Esophagus muscularis mucosa (tissue), 4 donors: ENCODE data around the gene DVL3. TPM values are rescaled to one million over a fixed set of nuclear protein-coding genes. Genes with fewer than 3 reads are reported as not detected.

Source experiments
- DNase-seq: peaks from one replicate; pipeline ENCODE4 v3.0.0-alpha.2; 2017; ENCODE audit errors: extremely low spot score
- H3K27ac ChIP-seq, 4 donors: fragments of 200-600 bp; sonication (generic); replicated peaks in 1 of 4; 1 replicate in 3 of 4; 2 replicates in 1 of 4; pipeline ENCODE4 v1.5.1; 2016 to 2019; ENCODE audit warnings: mild to moderate bottlenecking in 1 of 4
- H3K27me3 ChIP-seq, 4 donors: fragments of 200-600 bp; sonication (generic); one replicate each; pipeline versions ENCODE4 v1.5.1 to v1.6.0; 2016 to 2019
- H3K36me3 ChIP-seq, 4 donors: fragments of 200-600 bp; sonication (generic); one replicate each; pipeline ENCODE4 v1.5.1; 2016 to 2019
- H3K4me1 ChIP-seq, 4 donors: fragments of 200-600 bp; sonication (generic); one replicate each; pipeline ENCODE4 v1.5.1; 2016 to 2019
- H3K4me3 ChIP-seq, 4 donors: fragments of 200-600 bp; sonication (generic); 1 replicate in 2 of 4; 2 replicates in 2 of 4; pipeline ENCODE4 v1.5.1; 2016 to 2019; ENCODE audit warnings: mild to moderate bottlenecking in 4 of 4, moderate library complexity in 1 of 4
- H3K9me3 ChIP-seq, 4 donors: fragments of 200-600 bp; sonication (generic); 1 replicate in 3 of 4; 2 replicates in 1 of 4; pipeline ENCODE4 v1.5.1; 2016 to 2019
- EP300 ChIP-seq: sonication (generic); formaldehyde crosslinking; IDR thresholded peaks from one replicate; pipeline ENCODE4 v1.6.1; 2017; ENCODE audit warnings: antibody characterized with exemption
- POLR2A ChIP-seq: fragments of 450-650 bp; IDR thresholded peaks from one replicate; pipeline ENCODE4 v1.6.1; 2017; ENCODE audit warnings: antibody characterized with exemption, moderate library complexity, mild to moderate bottlenecking, low read depth
- POLR2AphosphoS5 ChIP-seq, 2 donors: sonication (generic); formaldehyde crosslinking; IDR thresholded peaks; one replicate each; pipeline ENCODE4 v1.6.1; 2017; ENCODE audit warnings: antibody characterized with exemption in 2 of 2
- WGBS: methylation state at CpG from one replicate; pipeline ENCODE4 v1.1.5; 2018; 5-methylcytosine and 5-hydroxymethylcytosine counted together
- intact Hi-C: fragments of 100-400 bp; cut with DNase I; formaldehyde crosslinking; loops from one replicate; pipeline ENCODE4 v1.15.1; 2023
- total RNA-seq, 4 donors: library from RNA; depleted of rRNA; stranded (reverse); fragments of >200 nt; gene quantifications; one replicate each; pipeline versions ENCODE4 v1.1.0 to v1.2.1, GENCODE V29; 2016
- TF ChIP-seq, protein P1 (sequence below), 3 experiments: fragments of 200-600 bp in 2 of 3; fragments of 450-650 bp in 1 of 3; sonication (generic) in 2 of 3; IDR thresholded peaks; one replicate each; pipeline ENCODE4 v1.5.1; 2017 to 2019; ENCODE audit warnings: antibody characterized with exemption in 3 of 3, mild to moderate bottlenecking in 2 of 3, moderate library complexity in 1 of 3

Gene DVL3
- total RNA-seq, 4 donors from 2014 or later = 64.0 to 119 (median 86.3) TPM

DNA sequence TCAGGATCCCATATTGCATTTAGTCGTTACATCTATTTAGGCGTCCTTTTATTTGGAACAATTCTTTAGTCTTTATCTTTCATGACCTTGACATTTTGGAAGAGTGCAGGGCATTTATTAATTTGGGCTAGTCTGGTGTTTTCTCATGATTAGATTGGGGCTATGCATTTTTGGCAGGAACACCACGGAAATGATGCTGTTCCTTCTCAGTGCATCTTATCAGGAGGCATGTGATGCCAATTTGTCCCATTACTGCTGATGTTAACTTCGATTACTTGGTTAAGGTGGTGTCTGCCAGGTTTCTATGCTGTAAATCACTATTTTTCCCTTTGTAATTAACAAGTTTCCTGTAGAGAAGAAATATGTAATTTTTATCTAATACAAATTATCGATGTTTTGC lies 56.1 kb downstream of the DVL3 start:
- H3K4me1 ChIP-seq = peaks cover 0 to 12% (median 10%) of the 10 kb centered on the region in 4 donors
- H3K9me3 ChIP-seq = no peaks in the 10 kb centered on the region
- no peak overlapping the region for H3K27ac ChIP-seq
- 80% methylated on average over 5 of the region's 5 CpGs for WGBS
- TF ChIP-seq POLR2AphosphoS5 (IDR thresholded peaks at IDR 0.05) = no peak
- TF ChIP-seq POLR2A = no peak
- no peak for TF ChIP-seq EP300
- TF ChIP-seq, protein P1, sequence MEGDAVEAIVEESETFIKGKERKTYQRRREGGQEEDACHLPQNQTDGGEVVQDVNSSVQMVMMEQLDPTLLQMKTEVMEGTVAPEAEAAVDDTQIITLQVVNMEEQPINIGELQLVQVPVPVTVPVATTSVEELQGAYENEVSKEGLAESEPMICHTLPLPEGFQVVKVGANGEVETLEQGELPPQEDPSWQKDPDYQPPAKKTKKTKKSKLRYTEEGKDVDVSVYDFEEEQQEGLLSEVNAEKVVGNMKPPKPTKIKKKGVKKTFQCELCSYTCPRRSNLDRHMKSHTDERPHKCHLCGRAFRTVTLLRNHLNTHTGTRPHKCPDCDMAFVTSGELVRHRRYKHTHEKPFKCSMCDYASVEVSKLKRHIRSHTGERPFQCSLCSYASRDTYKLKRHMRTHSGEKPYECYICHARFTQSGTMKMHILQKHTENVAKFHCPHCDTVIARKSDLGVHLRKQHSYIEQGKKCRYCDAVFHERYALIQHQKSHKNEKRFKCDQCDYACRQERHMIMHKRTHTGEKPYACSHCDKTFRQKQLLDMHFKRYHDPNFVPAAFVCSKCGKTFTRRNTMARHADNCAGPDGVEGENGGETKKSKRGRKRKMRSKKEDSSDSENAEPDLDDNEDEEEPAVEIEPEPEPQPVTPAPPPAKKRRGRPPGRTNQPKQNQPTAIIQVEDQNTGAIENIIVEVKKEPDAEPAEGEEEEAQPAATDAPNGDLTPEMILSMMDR (IDR thresholded peaks at IDR 0.05) = no peak
- peaks cover 0 to 14% (median 2%) of the 10 kb centered on the region in 4 donors for H3K27me3 ChIP-seq
- H3K36me3 ChIP-seq = no peaks in the 10 kb centered on the region
- intact Hi-C loops = no loop called here
- DNase-seq = no peak
- no peak overlapping the region for H3K4me3 ChIP-seq

DNA sequence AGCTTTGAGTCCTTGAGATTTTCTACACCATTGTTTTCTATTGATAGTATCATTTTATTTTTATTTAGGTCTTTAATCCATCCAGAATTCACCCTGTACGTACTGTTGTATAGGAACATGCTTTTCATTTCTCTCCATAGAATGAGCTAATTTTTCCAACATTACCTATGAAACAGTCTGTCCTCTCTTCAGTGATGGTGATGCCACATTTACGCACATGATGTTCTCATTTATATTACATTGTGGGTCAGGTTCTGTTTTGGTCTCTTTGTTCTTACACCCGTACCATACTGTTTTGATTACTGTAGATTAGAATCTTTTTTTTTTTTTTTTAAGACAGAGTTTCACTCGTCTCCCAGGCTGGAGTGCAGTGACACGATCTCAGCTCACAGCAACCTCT lies 56.5 kb downstream of the DVL3 start:
- no peaks in the 10 kb centered on the region for H3K9me3 ChIP-seq
- 82% methylated on average over 5 of the region's 5 CpGs for WGBS
- TF ChIP-seq EP300 (no peak), POLR2AphosphoS5 (IDR thresholded peaks at IDR 0.05) (no peak), POLR2A (no peak)
- intact Hi-C loops = no loop called here
- H3K27me3 ChIP-seq = peaks cover 0 to 9% (median 2%) of the 10 kb centered on the region in 4 donors
- H3K4me1 ChIP-seq = peaks cover 0 to 12% (median 10%) of the 10 kb centered on the region in 4 donors
- DNase-seq = no peak
- no peak overlapping the region for H3K27ac ChIP-seq
- H3K36me3 ChIP-seq = no peaks in the 10 kb centered on the region
- no peak overlapping the region for H3K4me3 ChIP-seq

DNA sequence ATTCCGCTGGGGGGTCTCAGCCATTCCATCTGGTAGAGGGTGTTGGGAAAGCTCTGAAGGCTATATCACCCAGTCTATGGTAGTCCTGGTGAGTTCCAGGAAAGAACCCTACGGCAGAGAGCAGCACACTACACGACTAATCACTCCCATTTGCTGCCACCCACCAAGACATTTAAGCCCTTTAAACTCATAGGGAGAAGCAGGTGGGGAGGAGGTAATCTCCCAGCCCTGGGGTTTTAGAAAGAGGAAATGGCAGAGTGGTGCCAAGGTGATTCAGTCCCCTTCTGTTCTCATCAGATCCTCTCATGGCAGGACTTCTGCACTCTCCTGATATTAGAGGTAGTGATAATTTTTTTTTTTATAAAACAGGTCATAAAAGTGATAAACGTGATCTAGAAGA lies 63.6 kb downstream of the DVL3 start:
- TF ChIP-seq POLR2AphosphoS5 (IDR thresholded peaks at IDR 0.05) = no peak
- TF ChIP-seq EP300 = no peak
- TF ChIP-seq, protein P1 (IDR thresholded peaks at IDR 0.05) = no peak
- TF ChIP-seq POLR2A = no peak
- no peaks in the 10 kb centered on the region for H3K36me3 ChIP-seq
- H3K27ac ChIP-seq = no peak overlapping the region
- intact Hi-C loops = no loop called here
- no peak for DNase-seq
- no peaks in the 10 kb centered on the region for H3K4me1 ChIP-seq
- 66% methylated on average over 4 of the region's 4 CpGs for WGBS
- no peaks in the 10 kb centered on the region for H3K9me3 ChIP-seq
- no peak overlapping the region for H3K4me3 ChIP-seq
- H3K27me3 ChIP-seq = peaks cover 0 to 34% (median 0%) of the 10 kb centered on the region in 4 donors

DNA sequence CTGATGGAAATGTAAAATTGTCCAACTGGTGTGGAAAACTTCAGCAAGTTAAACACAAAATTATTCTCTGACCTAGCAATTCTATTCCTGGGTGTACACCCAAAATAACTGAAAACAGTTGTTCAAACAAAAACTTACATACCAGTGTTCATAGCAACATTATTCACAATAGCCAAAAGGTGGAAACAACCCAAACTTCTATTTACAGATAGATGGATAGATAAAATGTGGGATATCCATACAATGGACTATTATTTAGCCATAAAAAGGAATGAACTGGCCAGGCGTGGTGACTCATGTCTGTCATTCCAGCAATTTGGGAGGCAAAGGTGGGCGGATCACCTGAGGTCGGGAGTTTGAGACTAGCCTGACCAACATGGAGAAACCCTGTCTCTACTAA lies 67.3 kb downstream of the DVL3 start:
- Histone ChIP-seq H3K27ac (no peak overlapping the region), H3K27me3 (peaks cover 0 to 64% (median 2%) of the 10 kb centered on the region in 4 donors), H3K36me3 (no peaks in the 10 kb centered on the region), H3K4me3 (no peak overlapping the region), H3K9me3 (no peaks in the 10 kb centered on the region), H3K4me1 (no peaks in the 10 kb centered on the region)
- WGBS = 85% methylated on average over 3 of the region's 3 CpGs
- no peak for TF ChIP-seq EP300
- TF ChIP-seq POLR2A = no peak
- TF ChIP-seq, protein P1 (IDR thresholded peaks at IDR 0.05) = no peak
- TF ChIP-seq POLR2AphosphoS5 (IDR thresholded peaks at IDR 0.05) = no peak
- intact Hi-C loops = no loop called here
- no peak for DNase-seq

Other genes starting within 250 kb of the DVL3 start
- gene ABCC5, start 137.5 kb upstream of the DVL3 start, total RNA-seq = 10 to 100 TPM in 3 of 4 donors, 1 to 10 TPM in 1; 9.8 to 20.2 (median 17.6) TPM
- gene HTR3D, start 123.6 kb upstream of the DVL3 start, total RNA-seq = not detected
- not detected for gene HTR3C, start 102.3 kb upstream of the DVL3 start, total RNA-seq
- gene HTR3E, start 58.3 kb upstream of the DVL3 start, total RNA-seq = not detected
- 10 to 100 TPM; 29.3 to 39.5 (median 33.8) TPM for gene EIF2B5, start 20.0 kb upstream of the DVL3 start, total RNA-seq
- gene AP2M1, start 19.5 kb downstream of the DVL3 start, total RNA-seq = 100 to 1,000 TPM; 258 to 397 (median 298) TPM
- 10 to 100 TPM; 34.8 to 43.2 (median 36.9) TPM for gene ABCF3, start 30.8 kb downstream of the DVL3 start, total RNA-seq
- gene VWA5B2, start 74.2 kb downstream of the DVL3 start, total RNA-seq = under 1 TPM in 3 of 4 donors, not detected in 1; 0.17 to 0.33 (median 0.32) TPM
- gene ALG3, start 93.6 kb downstream of the DVL3 start, total RNA-seq = 10 to 100 TPM; 35.6 to 48.5 (median 39.8) TPM
- 1 to 10 TPM; 3.3 to 4.9 (median 3.7) TPM for gene EEF1AKMT4, start 94.3 kb downstream of the DVL3 start, total RNA-seq
- gene CAMK2N2, start 106.2 kb downstream of the DVL3 start, total RNA-seq = not detected
- under 1 TPM; 0.42 to 0.69 (median 0.56) TPM for gene ECE2, start 120.6 kb downstream of the DVL3 start, total RNA-seq
- 100 to 1,000 TPM; 252 to 356 (median 274) TPM for gene PSMD2, start 143.9 kb downstream of the DVL3 start, total RNA-seq
- 100 to 1,000 TPM; 291 to 418 (median 360) TPM for gene EIF4G1, start 159.2 kb downstream of the DVL3 start, total RNA-seq
- gene FAM131A, start 182.2 kb downstream of the DVL3 start, total RNA-seq = 10 to 100 TPM; 40.3 to 71.0 (median 59.9) TPM
- gene CLCN2, start 206.2 kb downstream of the DVL3 start, total RNA-seq = 1 to 10 TPM; 1.8 to 3.4 (median 2.7) TPM
- gene POLR2H, start 206.3 kb downstream of the DVL3 start, total RNA-seq = 10 to 100 TPM; 36.0 to 52.1 (median 40.4) TPM
- 1 to 10 TPM in 1 of 4 donors, under 1 TPM in 3; 0.40 to 1.3 (median 0.64) TPM for gene THPO, start 222.8 kb downstream of the DVL3 start, total RNA-seq
- gene CHRD, start 224.7 kb downstream of the DVL3 start, total RNA-seq = 10 to 100 TPM; 12.3 to 17.6 (median 16.8) TPM